GM21515 (cell line): ENCODE measurements around the gene NR2C1.
"Not testable (repeated sequence)": the region's sequence is repeated elsewhere in the genome, so short reads cannot be mapped to it uniquely, and the experiment has no call there.

Source experiments
- ATAC-seq: cut with Tn5 transposase; IDR thresholded peaks from one replicate; pipeline ENCODE4 v1.9.1; 2021; ENCODE audit not compliant: unreplicated experiment

Gene NR2C1

DNA sequence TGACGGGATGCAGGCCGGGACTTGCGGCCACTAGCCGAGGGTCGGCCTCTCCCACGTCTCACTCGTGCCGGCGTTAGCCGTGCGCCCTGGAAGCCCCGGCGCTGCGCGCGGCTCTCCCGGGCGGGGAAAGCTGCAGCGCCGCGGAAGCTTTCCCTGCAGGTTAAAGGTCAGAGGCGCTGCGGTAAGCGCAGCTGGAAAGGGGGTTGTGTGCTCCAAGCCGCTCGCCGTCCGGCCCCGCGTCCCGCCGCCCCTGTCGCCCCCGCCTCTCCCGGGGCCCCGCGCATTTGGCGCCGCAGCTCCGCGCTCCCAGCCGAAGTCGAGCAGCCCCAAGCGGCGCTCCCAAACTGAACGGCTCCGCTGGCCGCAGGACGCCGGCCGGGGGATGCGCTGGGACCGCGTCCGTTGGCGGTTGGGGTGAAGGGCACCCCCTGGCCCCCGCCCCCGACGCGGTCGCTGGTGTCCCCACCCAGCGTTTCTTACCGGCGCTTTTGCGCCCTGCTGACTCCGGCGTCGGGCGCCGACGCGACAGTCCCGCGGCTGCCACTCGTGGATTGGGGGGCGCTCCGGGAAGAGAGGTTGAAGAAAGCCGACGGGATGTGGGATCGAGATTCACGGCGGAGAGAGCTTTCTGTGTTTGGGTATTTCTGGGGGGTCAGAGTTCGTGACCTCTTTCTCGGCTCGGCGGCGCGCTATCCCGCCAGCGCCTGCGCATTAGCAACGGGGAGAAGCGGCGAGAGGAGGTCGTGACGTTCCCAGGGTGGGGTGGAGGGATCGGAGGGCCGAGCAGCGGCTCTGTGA lies at the start of gene NR2C1:
Gene NR2C1, minus strand, starts transcription at position 719 of the 798 bp plus-strand sequence. CDS start 6,234 bp downstream, outside the sequence.
- peak; percentile 94 for ATAC-seq

DNA sequence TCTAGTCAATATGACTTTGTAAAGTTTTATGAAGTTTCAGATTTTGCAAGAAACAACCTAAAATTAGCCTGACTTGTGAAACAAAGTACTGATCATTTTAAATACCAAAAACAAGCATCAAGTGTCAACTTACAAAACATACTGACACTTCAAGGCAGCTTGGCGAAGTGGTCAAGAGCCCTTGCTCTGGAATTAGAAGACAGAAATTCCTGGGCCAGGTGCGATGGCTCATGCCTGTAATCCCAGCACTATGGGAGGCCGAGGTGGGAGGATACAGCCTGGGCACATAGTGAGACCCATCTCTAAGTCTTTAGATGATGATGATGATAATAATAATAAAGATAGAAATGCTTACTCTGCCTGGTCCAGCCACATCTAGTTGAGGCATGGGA lies 45.4 kb upstream of the NR2C1 start:
- no peak for ATAC-seq

DNA sequence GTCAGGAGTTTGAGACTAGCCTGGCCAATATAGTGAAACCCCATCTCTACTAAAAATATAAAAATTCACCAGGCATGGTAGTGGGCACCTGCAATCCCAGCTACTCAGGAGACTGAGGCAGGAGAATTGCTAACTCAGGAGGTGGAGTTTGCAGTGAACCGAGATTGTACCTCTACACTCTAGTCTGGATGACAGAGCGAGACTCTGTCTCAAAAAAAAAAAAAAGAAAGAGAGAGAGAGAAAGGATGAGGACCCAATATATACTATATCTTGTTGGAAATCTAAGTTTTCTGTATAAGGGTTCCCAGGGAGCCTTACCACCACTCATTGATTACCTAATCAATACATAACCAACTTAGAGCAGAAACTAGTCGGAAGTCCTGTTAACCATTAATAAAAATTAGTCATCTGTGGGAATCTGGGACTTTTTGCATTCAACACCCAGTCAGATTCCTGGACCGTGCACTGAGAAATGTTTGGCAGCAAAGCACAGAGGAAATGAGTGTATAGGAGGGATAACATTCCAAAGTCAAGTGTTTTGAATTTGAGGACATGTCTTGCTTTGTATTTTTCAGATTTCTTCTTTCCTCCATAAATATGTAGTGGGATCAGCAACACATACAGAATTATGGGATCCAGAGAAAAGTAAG lies 44.8 kb upstream of the NR2C1 start:
- ATAC-seq: no peak

DNA sequence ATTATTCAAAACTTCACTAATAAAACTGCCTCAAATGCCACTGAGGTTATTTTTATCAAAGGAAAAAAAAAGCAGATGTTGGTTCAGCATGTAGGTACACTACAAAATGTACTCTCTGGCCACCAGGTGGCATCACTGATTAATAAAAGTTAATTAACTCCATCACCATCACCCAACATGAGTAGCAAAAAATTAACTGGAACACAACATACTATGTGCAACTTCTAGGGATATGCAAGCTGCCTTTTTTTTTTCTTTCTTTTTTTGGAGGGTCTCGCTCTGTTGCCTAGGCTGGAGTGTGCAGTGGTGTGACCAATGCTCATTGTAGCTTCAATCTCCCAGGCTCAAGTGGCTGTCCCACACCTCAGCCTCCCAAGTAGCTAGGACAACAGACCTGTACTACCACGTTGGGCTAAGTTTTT lies 43.8 kb upstream of the NR2C1 start:
- peak; percentile 75 for ATAC-seq

DNA sequence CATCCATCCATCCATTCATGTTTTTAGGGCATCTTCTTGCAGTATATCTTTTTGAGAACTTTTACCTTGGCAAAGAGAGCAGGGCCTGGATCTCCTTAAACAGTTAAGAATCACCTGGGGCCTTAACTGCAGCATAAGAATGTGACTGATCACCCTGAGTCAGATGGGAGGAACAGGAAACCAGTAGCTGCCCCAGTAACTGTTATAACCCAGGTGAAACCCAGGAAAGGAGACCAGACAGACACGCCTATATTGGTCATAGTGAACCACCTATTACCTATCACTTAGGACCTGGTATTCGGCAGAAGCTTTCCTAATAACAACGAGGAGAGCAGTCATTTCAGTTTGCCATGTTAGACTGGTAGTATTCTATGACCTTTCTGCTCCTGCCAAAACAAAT lies 43.4 kb upstream of the NR2C1 start:
- ATAC-seq: peak; percentile 59

DNA sequence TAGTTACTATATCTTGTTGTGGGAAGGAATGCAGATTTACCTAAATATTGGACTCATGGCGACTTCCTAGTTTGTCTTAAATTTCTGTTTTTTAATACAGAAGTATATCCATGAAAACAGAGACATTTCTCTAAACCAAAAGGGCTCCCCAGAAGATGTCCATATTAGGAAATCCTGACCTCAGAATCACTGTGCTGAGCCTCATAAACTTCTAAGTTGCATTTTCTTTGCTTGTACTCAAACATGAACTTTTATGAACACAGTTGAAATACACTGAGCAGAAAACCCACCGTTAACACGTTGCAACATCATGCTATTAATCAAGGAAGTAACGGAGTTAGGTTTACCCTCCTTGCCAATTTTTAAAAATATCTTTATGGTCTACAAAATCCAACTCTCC lies 42.9 kb upstream of the NR2C1 start:
- ATAC-seq: no peak

DNA sequence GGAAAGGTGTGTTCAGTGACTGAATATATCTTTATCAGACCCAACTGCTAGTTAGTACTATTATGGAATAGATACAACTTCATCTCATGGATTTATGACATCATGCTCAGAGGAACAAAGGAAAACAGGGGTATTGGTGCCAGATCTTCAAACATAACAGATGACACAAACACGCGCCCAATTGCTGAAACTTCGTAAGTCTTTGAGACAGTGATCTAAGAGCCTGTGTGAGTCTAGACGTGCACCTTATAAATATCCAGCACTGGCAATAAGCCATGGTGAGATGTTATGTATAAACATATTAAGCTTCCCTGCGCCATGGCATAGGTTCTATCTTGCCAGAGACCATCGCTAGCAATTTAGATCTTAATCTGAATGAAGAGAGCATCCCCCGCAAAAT lies 42.2 kb upstream of the NR2C1 start:
- ATAC-seq: no peak

DNA sequence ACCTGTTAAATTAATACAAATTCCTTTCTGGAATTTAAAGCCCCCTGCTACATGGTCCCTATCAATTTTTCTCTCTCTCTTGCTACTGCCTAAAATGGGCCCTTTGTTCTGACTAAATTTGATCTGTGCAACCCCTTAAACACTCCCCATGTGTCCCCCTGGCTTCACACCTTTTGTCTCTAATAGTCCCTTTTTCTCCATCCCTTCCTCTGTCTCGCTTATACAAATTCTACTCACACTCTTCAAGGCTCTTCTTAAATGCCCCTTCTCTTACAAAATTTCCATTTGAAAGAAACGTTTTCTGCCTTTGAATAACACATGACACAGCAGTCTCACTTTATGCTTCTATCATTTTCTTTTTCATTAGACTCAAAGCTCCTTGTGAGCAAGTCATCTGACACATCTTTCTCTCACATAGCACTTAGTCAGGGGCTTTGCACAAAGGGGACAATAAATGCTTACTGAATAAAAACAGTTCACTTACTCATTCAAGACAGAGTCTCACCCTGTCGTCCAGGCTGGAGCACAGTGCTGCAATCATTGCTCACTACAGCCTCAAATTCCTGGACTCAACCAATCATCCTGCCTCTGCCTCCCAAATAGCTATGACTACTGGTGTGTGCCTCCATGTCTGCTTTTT lies 41.5 kb upstream of the NR2C1 start:
- ATAC-seq: no peak

DNA sequence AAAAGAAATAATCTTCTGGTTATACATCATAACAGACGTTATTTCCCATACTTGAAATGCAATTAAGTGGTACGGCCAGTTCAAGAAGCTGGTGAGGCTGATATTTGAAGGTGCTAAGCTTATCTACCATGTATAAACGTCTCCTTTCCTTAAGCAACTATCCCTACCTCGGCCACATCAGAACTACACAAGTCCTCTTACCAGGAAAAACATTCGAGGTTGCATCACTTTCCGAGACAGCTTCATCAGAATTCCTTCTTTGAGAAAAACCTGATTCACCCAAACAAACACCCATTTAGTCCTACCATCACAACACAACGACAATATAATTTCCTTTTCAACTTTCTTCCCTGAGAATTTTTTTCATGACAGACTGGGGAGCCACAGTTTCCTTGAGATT lies 33.9 kb upstream of the NR2C1 start:
- ATAC-seq: no peak

DNA sequence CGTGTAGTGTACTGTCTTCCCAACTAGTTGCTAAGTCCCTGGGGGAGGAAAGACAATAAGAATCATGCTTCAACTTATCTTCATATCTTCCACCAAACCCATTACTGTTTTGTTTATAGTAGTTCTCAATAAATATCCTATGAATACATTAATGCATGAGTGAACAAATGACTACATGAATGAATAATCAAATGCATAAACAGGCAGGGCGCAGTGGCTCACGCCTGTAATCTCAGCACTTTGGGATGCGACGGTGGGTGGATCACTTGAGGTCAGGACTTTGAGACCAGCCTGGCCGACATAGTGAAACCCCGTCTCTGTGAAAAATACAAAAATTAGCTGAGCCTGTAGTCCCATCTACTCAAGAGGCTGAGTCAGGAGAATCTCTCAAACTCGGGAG lies 32.1 kb upstream of the NR2C1 start:
- ATAC-seq: no peak

DNA sequence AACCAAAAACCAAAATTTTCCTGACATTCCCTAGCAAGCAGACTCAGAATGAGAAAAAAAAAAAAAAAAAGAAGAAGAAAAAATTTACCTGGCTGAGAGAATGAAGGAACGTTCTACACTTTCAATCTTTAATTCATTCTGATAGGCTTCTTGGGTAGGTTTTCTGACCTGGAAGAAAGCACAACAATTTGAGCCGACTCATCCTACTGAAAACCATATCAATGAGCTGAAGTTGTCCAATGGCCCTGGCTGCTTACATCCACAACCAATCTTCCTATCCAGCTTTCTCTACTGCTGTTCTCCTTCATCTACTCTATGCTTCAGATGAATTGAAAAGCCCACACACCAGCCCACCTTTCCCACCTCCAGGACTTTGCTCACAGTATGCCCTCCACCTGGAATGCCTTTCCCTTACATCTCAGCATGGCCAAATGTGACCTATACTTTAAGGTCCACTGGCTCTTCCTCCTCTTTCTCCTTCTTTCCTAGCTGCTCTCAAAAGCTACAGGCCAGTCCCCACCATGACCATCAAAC lies 31.6 kb upstream of the NR2C1 start:
- ATAC-seq: no peak

DNA sequence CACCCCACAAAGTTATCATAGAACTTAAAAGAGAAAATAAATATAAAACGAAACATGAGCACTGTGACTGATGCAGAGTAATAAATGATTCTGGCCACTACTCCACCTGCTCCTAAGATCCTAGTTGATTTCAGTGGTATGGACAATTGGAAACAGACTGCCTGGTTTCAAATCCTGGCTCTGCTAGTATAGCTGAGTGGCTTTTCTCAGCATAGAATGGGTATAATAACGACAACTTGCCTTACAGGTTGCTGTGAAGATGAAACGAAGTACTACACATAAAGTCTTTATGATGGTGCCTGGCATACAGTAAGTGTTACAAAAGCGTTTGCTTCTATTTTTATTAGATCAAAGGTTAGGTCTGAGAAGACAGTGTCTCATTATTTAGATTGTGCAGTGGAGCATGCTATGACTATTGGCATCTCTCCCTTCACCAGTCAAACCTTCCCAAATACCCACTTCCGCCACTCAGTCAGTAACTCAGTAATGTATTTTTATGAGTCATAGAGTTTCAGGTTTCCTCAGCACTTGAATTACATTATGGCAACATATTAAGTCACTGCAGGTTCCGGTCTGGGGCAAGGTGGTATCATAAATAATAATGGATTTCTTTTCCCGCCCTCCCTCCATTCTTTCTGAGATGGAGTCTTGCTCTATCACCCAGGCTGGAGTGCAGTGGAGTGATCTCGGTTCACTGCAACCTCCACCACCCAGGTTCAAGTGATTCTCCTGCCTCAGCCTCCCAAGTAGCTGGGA lies 29.7 kb upstream of the NR2C1 start:
- peak; percentile 85 for ATAC-seq

DNA sequence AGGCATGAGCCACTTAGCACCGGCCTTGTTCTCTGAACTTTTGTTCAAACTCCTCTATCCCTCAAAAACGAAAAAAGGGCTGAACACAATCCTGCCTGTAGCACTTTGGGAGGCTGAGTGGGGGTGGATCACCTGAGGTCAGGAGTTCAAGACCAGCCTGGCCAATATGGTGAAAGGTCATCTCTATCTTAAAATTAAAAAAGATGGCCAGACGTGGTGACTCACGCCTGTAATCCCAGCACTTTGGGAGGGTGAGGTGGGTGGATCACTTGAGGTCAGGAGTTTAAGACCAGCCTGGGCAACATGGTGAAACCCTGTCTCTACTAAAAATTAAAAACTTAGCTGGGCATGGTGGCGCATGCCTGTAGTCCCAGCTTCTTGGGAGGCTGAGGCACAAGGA lies 28.5 kb upstream of the NR2C1 start:
- not testable (repeated sequence) for ATAC-seq

DNA sequence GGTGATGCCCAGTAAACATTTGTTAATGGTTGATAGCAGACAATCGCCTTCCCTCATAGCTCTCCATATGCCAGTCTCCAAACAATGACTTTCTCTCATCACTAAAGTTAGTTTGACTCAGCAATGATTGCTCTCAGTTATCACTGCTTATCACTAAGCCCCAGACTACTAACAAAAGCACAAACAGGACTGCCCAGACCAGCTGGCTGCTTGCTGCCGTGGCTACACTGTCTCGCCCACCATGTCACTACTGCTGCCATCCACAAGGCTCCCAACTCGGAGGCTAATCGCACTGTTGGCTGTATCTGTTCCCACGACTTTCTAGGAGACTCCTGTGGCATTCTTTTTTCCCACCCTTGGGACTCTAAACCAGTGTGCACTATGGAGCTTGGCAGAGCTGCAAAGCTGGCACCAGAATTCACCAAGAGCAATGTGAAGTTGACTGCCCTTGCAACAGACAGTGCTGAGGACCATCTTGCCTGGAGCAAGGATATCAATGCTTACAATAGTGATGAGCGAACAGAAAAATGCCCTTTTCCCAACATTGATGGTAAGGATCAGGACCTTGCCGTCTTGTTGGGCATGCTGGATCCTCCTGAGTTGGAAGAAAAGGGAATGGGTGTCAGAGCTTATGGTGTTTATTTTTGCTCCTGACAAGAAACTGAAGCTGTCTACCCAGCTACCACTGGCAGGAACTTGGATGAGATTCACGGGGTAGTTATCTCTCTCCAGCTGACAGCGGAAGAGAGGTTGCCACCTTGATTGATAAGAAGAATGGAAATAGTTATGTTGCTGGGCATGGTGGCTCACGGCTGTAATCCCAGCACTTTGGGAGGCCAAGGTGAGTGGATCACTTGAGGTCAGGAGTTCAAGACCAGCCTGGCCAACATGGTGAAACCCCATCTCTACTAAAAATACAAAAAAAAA lies 27.1 kb upstream of the NR2C1 start:
- no peak for ATAC-seq

DNA sequence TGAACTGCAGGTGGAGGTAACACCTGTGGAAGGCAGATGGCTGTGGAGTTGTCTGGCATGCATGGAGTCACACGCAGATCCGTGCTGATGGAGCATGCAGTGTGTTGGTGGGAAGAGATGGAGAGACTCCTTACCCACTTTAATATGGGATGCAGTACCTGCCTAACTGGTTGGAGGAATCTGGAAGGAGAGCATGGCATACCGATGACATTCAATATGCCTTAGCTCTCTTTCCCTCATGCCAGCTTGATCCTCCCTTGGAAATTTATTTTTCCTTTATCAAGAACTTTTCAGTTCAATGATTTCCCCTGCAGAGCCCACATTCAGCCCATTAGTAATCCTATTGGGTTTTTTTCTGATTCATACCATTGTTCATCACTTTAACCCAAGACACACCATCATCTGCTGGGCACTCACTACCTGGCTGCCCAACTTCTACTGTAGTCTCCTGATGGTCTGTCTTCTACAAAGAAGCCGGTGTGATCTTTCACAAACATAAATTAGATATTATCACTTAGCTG lies 25.9 kb upstream of the NR2C1 start:
- no peak for ATAC-seq

DNA sequence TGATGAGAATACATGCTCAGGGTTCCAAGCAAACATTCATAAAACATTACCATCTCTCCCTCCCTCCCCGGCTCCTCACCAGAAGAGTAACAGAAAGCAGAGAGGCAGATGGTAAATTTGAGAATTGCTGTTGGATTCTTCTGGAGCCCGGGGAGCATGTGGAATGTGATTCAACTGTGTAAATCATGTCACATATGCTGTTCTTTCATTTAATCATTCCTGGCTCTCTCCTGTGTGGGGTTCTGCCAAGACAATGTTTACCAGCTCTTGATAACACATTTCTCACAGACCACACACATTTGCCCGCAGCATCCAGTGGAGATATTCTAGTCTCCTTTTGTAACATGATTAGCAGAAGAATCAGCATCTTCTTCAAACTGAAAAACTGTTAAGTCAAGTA lies 23.4 kb upstream of the NR2C1 start:
- no peak for ATAC-seq

DNA sequence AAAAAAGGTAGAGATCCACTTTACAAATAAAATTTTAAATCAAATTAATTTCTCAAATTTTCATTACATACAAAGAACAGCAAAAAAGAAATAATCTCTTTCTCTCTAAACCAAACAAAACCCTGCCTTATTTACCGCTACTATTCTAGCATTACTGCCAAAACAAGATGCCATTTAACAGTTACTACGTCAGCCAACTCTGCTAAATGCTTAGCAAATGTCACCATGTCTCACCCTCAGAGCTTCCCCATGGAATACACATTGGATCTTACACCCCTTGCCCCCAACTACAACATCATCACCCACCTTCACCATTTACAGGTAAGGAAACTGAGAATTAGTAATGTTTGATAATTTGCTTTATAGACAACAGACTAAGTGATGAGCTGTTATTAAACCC lies 23.0 kb upstream of the NR2C1 start:
- ATAC-seq: no peak

DNA sequence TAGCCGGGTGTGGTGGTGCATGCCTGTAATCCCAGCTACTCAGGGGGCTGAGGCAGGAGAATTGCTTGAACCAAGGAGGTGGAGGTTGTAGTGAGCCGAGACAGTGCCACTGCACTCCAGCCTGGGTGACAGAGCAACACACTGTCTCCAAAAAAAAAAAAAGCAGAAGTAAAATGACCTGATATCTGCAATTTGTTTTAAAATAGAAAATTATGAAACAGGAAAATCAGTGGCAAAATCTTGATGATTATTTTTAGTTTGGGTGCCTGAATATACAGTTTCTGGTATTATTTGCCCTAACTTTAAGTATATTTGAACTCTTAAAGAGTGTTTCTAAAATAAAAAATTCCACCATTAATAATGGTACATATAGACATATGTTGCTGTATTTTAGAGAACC lies 22.4 kb upstream of the NR2C1 start:
- not testable (repeated sequence) for ATAC-seq

DNA sequence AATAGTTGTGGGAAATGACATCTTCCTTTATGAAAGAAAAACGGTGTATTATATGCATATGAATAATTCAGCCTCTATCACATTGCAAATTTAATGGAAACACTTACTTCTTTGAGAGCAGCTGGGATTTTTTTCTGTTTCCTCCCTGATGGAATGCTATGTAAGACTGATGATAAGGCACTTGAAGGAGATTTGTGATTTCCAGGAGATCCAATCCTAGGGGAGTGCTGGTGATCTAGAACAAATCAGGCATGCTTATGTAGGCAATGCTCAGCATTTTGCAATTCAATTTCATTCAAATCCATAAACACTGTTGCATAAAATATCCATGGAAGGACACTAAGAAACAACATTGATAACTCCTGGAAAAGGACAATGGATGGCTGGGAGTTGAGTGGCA lies 16.0 kb upstream of the NR2C1 start:
- ATAC-seq: no peak

DNA sequence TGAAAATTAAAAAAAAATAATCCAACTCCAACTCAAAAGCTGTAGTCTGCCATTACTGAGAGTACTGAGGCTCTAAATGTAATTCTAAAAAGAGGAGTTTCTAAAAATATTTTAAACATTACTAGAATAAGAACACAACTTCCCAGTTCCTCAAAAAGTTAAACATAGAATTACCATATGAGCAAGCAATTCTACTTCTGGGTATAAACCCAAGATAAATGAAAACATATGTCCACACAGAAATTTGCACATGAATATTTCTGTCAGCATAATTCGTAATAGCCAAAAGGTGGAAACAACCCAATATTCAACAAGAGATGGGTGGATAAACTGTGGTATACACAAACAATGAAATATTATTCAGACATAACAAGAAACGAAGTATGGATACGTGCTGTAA lies 15.0 kb upstream of the NR2C1 start:
- ATAC-seq: peak; percentile 73
